Suppressor macrophage (primary cell): ENCODE data around the gene TBXA2R.
A peak's percentile ranks its signal among the peaks of the same experiment; 100 is the strongest.

Experiments
- DNase-seq, 4 experiments: peaks; one replicate each; pipeline ENCODE4 v3.0.0-alpha.2; 2020 to 2022

Gene TBXA2R

DNA sequence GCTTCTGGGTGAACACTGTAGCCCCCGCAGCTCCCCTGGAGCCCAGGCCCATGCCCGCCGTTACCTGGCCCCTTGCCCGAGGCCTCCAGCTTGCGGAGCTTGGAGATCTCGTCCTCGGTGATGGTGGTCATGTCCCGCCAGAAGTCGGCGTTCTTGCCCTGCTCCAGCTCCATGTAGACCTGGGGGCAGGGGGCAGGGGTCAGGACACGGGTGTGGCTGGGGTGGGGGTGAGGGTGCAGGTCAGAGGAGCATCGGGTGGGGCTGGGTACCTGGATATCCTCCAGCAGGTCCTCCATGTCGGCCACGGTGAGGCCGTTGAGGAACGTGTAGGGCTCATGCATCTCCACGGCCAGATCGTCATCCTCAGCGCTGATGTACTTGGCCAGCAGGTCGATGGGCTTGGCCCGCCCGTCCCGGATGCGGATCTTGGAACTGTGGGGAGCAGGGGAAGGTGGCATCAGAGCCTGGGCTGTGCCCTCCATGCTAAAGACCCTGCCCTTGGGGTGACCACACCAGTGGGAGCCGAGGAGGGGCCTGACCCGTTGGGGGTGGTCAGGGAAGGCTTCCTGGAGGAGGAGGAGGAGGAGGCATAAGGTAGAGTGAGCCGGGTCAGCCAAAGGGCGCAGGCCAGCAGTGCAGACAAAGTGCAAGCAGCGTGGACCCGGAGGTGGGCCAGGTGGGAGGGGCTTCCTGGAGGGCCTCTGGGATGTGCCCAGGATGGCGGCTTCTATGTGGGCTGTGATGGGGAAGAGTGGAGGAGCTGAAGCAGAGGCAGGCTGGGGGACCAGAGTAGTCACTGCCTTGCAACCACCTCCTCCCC lies 12.3 kb upstream of the TBXA2R start:
- no peak for DNase-seq

DNA sequence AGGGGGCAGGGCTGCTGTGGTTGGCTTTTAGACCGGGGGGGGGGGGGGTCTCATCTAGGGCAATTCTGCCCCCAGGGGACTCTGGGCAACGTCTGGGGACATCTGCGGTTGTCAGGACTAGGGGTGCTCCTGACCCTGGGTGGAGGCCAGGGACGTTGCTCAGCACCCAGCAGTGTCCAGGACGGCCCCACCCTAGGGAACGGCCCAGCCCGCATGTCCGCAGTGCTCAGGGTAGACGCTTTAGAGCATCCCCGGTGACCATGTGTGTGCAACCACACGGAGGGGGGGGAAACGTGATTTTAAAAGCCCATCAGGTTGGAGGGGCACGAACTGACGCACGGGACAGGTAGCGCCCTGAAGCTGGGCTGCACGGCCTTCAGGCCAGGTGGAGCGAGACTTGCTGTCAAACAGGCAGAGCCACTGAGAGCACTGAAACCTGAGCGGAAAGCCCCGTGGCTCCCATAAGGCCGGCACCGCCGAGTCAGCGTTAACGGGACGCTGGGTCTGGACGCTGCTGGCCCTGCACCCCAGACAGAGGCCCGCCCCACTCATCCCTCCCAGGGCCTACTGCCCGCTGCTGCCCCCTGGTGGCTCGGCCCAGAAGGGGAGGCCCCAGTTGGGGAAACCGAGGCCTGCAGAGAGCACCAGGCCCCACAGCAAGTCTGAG lies 11.6 kb upstream of the TBXA2R start:
- DNase-seq = peak; percentile 73 to 86 (median 74)

DNA sequence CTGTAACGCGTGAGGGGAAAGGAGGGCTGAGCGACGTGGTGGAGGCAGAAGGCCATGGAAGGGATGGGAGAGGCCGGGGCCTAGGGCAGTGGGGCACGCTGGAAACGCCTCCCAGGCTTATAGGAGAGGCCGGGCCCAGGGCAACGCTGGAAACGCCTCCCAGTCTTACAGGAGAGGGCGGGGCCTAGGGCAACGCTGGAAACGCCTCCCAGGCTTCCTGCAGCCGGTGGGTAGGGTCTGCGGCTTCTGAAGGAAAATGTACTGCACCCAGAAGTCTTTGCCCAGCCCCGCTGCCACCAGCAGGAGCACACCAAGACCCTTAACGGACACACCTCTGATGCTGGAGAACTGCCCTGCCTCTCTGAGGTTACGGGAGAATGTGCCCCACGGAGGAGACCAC lies 10.8 kb upstream of the TBXA2R start:
- DNase-seq = peak in 2 of 4 experiments; percentile 33 to 42

DNA sequence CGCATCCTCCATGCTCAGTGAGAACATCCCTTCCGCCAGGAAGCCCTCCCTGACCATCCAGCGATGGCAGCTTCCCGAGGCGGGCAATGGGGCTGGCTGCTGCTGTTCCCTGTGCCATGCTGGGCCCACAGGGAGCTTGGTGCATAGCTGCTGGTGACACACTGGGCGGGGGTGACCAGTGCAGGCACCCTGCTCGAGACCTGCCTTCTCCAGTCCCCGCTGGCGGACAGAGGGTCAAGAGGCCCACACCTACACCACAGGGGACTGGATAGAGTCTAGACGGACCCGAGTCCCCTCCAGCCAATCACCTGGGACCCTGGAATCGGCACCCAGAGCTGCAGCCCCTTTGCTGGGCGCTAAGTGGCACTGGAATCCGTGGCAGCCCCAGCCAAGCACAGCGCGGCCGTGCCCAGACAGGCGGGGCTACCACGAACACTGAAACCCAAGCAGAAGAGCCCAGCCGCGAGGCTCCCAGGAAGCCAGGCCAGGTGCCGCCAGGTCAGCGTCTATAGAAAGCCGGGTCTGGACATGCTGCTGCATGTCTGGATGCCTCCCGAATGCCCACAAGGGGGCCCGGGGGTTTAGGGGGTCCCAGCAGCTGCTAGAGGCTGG lies 9.0 kb upstream of the TBXA2R start:
- no peak for DNase-seq

DNA sequence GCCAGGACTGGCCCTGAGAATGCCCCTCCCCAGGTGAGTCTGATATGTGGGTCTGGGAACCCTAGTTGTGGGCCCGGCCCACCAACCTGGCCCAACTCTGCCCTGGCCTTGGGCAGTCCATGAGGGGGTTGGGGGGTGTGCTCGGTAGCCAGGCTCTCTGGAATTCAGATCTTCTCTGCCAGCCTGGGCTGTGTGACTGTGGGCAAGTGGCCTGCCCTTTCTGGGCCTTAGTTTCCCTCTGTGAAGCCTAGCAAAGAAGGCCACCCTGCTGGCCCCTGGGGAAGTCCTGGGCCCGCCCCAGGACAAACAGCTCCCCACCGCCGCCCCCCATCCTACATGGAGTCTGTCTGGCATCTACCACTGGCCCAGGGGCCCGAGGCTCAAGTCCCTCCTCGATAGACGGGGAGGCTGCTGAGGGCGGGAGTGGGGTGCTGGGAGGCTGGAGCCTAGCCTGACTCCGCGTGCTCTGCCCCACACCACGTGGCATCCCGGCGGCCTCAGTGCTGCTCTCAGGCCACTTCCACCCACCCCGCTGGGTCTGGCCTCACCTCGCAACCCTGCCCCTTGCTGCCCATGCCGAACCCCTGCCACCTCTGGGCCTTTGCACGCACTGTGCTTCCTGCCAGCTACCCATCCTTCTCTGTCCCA lies 8.3 kb upstream of the TBXA2R start:
- no peak for DNase-seq

DNA sequence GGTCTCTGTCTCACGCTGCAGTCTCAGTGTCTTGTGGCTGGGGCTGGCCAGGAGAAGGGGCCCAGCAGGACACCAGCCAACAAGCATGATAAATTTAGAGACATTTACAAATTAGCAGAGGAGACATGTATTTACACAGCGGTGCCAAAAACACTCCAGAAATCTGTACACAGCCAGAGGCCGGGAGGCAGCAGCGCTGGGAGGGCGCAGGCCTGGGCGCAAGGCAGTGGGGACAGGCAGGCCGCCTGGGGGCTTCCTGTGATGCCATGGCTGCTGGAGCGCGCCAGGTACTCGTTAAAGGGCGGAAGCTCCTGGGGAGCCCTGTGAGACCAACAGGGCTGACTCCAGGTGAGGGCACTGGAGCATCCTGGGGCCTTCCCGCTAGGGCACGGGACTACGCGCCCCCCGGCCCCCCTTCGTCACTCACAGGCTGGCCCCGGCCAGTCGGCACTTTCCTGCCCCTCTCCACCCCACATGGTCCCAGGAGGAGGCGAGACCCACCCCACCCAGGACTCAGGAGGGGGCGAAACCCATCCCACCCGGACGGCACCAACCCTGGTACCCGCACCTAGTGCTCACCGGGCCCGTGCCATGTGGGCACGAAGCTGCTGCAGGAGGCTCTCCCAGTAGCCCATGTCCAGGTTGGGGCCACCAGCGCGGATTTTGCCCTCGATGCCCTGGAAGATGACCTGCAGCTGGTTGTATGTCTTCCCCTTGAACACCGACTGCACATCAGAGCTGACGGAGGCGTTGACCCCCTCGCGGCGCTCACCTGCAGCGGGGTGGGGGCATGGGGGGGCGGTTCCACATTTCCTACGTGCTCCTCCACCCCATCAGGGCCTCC lies 7.4 kb upstream of the TBXA2R start:
- no peak for DNase-seq

DNA sequence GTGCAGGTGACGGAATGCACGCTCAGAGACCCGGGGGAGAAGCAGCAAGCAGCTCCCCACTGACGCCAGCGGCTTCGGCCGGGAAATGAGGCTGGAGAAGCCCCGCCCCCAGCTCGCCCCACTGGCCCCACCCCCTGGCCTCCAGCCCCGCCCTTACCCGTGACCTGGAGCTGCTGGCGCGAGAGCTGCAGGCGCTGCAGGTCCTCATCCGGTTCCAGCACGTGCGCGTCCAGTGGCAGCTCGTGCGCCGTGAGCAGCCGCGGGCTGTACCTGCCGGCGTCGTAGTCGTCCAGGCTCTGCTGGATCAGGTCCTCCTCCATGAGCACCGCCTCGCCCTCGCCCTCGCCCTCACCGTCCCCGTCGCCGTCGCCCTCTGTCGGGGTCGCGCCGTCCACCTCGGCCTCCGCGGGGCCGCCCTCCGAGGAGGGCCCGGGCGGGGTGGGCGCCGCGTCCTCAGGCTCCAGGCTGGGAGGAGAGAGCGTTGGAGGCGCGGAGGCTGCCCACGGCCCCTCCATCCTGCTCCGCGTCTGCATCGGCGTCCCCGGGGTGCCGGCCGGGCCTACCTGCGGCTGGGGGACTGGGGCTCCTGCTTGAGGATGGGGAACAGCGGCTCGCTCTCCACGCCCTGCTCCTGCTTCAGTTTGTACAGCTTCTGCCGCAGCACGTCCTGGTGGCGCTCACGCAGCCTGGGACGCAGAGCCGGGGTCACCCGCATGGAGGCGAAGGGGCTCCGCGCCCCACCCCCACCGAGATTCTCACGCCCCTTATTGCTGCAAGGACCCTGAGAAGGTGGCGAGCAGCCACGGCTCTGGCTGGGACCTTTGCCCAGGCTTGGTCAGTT lies 6.4 kb upstream of the TBXA2R start:
- no peak for DNase-seq

DNA sequence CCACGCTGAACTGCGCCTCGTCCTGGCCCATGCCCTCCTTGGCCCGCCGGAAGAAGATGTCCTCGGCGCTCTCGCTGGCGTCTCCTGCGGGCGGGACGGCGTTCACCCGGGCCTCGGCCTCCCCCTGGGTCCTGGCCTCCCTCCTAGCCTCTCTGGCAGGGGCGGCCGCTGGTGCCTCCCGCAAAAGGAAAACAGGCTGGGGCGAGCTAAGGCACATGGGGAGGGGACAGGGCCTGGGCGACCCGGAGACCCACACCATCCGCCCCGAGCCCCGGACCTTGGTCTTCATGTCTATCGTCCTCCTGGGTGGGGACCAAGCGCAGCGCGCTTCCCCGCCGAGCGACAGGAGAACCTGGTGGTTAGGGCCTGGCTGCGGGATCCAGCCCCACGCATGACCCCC lies 5.7 kb upstream of the TBXA2R start:
- no peak for DNase-seq

DNA sequence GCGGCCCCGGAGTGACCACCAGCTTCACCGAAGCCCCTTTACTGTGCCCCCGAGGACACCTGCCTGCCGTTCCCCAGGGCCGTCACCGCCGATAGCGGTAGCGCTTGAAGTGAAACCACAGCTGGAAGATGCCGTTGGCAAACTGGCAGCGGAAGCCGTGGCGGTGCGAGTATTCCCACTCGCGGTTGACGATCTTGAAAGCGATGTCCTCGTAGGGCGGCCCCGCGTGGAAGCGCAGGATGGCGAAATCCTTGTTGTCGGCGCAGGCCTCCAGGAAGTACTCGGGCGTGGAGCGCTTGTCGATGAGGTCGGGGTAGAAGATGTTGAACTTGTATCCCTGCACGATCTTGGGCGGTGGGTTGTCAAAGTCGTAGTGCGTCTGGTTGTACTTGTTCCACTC lies 5.2 kb upstream of the TBXA2R start:
- no peak for DNase-seq

DNA sequence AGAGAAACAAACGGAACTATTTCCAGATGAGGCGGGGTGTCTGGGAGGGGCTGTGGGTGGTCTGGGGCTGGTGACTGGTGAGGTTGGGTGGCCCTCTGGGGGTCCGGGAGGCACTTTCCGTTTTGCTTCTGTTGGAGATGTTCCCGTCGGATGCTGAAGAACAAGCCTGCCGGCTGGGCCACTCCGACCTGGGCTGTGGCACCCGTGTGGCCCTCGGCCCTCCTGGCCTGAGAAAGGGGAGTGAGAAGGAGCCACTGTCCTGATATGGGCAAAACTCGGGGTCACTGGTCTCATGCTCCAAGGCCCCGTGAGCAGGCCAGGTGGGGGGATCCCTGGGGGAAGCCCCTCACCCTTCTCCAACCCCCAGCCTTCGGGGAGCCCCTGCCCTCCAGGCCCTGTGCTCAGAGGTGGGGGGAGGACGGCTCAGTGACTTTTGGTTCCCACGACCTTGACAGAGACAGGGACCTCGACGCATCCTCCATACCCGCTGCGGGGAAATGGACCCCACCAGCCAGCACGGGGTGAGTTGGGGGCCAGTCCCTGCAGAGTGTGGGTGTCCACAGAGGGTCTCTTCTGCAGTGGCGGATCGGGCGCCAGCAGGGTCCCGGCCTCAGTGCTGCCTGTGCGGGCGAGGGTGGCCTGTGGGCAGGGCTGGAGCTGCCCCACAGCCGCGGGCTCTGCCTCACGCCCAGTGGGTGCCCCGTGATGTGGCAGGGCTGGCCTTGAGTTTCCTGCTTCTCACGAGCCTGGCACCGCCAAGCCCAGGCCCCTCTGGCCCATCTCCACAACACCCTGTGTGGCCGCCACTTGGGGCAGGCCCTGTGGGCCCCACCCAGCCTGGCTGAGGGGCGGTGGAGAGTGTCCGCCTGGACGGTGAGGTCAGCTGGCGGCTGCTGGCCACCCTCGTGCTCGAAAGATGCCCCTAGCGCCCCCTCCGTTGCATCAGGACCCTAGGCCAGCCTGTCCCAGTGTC lies 4.4 kb upstream of the TBXA2R start:
- no peak for DNase-seq

DNA sequence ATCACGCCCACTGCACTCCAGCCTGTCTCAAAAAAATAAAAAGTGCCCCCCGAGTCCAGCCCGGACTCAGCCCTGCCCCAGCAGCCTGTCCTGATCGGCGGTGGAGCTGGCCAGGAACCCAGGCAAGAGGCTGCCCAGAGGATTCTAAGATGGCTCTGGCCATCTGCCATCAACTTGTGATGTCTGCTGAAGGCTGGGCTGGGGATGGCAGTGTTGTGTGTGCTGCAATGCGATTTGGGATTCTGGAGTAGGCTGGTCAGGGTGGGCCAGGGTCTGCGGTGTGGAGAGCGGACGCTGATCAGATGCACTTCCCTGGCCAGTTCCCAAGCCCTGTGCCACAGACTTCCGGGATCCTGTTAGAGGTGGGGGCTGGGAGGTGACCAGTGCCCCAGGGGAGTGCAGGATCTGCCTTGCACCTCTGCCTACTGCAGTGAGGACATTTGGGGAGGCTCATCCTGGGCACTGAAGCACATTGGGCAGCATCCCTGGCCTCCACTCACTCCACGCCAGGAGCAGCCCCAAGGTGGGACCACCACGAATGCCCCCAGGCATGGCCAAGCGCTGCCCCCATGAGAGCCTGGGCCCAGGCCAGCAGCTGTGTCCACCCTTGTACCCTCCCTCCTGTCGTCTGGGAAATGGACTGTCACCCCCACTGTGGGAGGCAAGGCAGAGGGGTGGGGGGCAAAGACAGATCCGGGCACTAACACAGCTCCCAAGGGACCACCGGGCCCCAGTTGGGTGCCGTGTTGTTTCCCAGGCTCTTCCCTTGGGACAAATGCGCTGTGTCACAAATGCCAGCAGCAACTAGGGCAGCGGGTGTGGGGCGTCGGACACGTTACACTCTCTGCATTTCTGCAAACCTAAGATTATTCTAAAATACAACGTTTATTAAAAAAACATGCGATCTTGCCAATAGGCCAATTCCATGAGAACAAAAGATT lies 3.4 kb upstream of the TBXA2R start:
- no peak for DNase-seq

DNA sequence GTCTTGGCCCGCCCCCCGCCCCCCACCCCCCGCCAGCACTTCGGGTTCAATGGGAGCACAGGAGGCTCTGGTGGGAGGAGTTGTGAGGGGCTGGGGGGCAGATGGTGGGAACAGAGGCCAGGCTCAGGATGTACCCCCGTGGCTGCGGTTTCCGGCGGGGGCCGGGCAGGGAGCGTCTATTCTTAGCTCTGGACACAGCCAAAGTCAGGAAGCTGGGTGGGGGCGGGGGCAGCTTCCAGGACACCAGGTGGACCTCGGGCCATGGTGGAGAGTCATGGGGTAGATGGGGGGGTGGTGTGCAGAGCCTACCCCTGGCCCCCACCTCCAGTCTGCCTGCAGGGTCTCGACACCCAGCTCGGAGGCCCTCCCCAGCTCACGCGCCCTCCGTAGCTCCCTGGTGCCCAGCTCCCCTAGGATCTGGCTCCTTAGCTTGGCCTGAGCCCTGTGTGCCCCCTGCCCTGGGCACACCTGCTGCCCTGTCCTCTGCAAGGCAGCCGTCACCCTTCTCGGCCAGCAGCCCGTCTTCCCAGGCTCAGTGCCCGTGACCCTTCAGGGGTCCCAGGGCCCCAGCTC lies 2.2 kb upstream of the TBXA2R start:
- peak in 2 of 4 experiments; percentile 29 to 40 for DNase-seq

DNA sequence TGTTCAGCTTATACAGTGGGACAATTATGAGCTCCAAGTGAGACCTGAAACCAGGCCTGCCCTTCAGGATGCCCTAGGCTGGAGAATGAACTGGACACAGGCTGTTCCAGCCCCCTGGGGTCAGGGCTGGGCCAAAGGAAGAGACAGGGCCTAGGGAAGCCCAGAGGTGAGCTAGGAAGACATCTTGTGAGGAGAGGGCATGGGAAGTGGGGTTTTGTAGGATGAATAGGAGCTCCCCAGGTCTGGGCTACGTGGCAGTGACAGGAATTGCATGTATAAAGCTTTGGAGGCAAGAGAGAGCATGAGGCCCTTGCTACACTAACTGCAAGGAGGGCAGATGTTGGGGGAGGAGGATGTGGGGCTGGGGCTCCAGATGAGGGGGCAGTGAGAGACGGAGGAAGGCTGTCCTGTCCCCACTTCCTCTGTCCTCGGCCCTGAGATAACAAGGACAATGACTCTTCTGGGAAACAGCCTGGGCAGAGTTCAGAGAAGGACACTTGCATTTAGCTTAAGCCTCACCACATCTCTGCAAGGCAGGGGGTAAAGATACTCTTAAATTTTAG lies 1.5 kb upstream of the TBXA2R start:
- DNase-seq = peak in 1 of 4 experiments; percentile 13

DNA sequence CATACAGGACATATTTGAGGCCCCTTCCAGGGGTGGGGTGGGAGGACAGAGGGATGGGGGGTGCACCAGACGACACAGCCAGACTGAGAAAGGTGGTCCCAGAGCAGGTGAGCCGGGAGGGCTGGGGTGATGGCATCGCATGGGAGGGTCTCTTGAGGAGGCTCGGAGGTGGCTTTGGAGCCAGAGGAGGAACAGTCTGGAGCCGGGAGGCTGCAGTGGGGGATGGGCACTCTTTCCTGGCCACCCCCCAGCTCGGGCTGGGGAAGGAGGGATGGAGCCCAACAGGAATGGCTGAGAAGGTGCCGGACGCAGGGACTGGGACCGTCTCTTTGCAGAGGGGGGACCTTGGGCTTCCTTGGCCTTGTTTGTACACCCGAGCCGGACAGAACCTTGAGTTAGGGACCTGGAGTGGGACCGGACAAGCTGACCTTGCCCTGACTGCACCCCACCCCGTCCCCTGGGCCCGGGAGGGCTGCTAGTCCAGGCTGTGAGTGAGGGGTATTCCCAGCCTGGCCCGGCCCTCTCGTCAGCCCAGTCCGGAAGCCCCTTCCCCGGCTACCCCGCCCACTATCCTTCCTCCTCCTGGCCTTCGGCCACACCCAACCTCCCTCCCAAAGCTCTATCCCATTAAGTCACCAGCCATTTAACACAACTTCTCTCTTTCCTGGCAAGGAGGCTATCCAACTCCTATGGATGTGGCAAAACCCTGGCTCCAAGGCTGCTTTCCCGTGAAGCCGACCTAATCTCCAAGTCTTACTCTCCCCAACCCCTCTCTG lies 816 bp upstream of the TBXA2R start:
- DNase-seq = peak in 3 of 4 experiments; percentile 39 to 51 (median 47)

DNA sequence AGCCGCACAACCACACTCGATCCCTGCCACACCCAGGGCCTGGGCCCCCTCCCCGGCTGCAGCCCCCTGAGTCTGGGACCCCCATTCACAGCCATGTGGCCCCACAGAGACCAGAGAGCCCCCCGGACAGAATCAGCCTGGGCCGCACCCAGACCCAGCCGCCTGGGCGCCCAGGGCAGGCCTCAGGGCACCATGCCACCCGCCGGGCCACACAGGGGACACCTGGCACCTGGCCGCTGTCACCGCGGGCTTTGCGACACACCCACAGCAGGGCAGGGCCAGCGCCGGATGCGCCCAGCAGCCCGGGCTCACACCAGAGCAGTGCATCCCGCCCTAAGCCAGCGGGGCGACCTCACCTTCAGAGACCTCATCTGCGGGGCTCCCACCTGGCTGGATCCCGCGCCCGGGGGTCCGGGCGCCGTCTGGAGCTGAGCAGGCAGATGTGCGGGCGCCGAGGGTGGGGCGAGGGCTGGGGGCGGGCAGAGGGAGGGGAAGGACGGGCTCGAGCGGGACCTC lies 443 bp downstream of the TBXA2R start:
- no peak for DNase-seq

DNA sequence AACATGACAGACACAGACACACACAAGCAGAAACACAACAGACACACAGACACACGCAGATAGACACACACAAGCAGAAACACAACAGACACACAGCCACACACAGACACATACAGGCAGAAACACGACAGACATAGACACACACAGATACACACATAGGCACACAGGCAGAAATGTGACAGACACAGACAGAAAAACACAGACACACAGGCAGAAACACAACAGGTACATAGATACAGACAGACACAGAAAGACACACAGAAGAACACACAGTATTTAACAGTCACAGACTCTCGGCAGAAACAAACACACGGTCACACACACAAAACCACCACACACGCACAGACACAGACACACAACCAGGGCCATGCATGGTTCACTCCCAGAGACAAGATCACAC lies 905 bp downstream of the TBXA2R start:
- no peak for DNase-seq

DNA sequence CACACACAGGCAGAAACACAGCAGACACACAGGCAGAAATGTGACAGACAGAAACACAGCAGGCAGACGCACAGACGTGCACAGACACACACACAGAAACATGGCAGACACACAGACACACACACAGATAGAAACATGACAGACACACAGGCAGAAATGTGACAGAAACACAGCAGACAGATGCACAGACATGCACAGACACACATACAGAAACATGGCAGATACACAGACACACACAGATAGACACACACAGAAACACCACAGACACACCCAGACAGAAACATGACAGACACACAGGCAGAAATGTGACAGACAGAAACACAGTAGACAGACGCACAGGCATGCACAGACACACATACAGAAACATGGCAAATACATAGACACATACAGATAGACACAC lies 1.3 kb downstream of the TBXA2R start:
- DNase-seq = no peak
